GM19395 (cell line): ENCODE measurements around the gene OGA.

Experiments
- ATAC-seq: cut with Tn5 transposase; IDR thresholded peaks from one replicate; pipeline ENCODE4 v1.9.1; 2021; ENCODE audit warnings: mild to moderate bottlenecking, moderate library complexity; ENCODE audit not compliant: unreplicated experiment

OGA gene

DNA sequence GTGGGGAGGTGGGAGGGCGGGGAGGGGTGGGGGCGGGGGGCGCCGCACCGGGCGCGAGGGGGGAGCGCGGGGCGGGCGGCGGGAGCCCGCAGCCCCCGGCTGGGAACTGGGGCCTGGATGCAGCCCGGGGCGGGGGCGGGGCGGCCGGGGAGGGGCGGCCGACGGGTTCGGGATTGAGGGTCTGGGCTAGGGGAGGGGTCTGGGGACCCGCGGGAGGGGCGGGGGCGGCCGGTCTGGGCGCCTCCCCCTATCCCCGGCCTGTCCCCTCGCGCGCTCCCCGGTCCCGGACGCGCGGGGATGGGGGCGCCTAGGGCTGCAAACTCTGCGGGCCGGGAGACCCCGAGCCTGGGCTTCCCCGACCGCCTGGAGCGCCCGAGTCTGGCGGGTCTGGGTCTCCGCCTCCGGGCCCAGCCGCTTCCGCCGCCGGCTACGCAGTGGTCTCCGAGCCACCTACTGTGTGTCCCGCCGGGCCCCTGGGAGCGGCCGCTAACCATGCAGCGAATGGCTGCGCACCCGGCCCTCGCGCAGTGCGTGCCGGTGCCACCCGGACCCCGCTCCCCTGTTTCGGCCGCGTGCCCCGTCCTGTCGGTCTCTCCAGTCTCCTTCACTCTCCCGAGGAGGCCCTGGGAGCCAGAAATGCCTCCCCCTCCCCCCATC lies 42.0 kb downstream of the OGA start:
- no peak for ATAC-seq

DNA sequence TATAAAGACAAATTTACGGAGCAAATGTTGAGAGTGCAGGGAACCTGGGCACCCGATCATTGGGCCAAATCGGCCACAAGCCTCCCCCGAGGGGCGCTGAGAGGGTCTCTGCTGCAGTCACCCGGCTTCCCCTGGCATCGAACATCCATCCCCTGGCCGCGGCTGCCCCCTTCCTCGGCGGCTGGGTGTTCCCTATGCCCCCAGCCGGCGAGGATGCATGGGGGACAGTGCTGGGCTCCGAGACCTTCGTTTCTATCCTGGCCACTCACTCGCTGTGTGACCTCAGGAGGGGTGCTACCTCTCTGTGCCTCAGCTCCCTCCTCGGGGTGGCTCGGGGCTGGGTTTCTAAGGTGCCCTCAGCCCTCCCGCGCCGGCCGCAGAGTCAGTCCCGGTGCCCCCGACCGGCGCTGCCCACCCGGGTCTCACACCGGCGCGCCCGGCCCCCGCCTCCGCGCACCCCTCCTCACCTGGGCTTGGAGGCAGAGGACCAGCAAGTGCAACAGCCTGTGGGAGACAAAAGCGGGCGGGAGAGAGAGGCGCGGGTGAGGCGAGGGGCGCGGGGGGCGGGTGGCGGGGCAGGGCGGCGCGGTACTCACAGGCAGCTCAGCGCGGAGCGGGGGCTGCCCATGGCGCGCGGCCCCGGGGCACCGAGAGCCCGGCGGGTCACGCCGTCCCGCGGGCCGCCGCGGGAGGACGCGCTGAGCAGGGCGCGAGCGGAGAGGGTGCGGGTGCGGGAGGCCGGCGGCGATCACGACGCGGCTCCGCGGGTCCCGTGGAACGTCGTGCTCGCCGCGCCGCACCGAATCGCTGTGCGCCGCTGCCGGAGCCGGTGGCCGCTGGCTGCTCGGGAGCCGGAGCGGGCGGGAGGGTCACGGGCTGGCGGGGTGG lies 42.7 kb downstream of the OGA start, which contains the start of gene FGF8:
TSS of gene FGF8 (minus strand) at position 842 of the 888 bp plus-strand sequence. CDS start at position 628, 214 bp downstream.
- ATAC-seq = no peak

DNA sequence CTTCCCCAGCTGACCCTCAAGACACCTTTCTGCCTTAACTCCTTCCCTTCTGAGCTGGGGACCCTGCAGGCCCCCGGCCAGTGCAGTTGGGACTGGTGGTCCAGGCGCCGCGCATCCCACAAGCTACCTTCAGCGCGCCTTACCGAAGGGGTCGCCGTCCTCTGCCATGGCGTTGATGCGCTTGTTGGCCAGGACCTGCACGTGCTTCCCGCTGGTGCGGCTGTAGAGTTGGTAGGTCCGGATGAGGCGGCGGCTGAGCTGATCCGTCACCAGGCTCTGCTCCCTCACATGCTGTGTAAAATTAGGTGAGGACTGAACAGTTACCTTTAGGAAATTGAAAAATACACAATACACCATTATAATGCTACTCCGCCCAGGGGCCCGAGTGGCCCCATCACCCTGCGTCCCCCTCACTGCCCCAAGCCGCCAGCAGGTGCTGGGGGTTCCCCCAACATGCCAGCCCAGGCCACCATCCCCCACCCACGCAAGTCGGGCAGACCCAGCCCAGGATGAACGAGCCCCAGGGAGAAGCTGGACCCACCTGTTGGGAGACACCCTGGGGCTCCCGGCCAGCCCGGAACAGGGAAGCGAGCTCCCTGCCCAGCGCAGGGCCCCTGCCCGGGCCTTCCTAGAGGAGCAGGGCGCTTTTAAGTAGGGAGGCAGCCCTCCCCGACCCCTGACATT lies 43.5 kb downstream of the OGA start:
- ATAC-seq = no peak

DNA sequence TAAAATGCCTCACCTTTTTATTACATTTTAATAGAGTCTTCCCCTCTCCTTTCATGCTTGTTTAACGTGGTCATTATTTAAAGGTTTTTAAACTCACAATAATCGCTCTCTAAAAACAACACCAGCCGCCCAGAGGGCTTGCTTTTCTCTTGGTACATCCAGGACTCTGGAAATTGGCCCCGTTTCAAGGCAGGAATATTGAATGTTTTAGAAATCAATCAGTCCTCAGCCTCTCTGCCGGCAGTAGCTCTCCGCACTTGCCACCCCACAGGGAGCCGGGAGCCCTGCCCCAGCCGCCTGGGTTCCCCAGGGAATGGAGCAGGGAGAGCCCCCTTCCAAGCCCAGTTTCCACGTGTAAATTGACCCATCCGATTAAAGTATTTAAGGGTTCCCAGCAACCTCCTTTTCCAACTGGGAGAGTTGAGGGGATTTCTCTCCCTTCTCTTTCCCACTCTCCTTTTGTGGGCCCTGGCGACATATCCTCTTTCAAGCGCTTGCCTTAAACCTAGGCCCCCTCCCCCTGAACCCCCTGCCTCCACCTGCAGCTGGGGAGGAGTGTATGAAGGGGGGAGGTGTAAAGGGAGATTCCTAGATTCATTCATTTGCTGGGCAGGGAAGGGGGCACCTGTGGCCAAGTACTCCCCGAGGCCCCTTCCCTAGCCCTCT lies 44.2 kb downstream of the OGA start:
- no peak for ATAC-seq

DNA sequence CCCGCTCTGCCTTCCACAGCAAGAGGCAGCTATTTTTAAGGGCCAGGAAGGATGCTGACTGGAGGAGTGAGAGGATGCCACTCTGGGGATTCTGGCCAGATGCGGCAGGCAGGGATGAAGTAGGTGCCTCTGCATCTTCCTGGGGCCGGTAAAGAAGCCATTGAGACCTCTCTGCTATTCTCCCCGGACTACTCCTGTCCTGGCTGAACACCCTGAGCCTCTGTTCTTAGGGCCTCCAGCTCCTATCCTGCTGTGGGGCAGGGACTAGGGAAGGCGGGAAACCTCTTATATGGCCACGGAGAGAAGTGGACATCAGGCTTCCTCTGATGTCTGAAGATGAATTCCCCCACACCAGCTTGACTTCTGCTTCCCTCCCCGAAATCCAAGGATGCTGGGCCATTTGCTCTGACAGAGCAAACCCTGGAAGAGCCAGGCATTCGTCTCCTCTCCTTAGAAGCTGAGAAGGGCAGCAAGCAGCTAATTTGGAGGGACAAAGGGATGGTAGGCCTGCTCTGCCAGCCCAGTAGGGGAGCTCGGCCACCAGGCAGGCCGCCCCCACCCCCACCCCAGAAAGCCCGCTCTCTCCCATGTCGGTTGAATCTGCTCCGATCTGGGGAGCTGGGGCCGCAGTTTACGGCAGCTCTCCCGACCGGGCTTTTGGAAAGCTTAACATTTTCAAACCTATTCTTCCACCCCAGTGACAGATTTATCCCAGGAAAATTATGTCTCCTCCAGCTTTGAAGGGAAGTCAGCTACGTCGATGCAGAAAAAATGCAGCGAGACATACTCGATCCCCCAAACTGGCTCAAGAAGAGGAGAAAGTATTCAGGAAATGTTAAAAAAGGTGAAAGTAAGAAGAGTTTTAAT lies 45.1 kb downstream of the OGA start:
- ATAC-seq = no peak

DNA sequence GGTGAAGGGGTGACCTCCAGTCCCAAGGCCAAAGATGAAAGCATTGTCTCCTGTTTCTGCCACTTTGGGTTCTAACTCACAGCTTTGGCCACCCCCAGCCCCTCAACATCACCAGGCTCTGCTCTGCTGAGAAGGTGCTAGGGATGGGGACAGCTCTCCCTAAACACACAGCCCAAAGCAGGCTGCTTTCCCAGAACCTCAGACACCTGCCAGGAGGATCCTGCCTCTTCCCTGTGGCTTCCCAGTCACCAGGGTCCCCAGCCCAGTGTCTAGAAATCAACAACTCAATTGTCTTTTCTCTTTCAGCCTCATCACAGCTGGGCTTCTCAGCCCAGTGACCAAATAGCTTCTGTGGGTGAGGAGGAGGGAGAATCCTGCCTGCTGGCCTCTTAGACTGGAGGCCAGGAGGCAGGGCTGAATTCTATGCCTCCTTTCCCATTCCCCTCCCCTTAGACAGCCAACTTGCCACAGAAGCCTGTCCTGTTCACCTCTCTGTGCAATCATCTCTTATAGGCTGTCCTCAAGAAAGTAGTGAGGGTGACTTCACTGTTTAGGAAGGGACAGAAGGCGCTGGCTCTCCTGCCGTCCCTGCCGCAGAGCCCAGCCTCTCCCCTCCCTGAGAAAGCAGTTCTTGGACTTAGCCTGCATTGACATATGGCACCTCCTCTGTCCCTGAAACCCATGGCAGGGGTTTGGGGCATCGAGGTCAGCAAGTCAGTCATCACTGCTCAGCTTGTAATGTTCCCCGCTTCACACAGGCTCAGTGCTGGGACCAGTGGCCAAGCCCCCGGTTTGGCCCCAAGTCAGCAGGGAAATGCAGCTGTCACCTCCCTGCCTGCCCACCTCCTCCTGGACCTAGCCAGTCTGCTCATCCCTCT lies 46.0 kb downstream of the OGA start:
- no peak for ATAC-seq

DNA sequence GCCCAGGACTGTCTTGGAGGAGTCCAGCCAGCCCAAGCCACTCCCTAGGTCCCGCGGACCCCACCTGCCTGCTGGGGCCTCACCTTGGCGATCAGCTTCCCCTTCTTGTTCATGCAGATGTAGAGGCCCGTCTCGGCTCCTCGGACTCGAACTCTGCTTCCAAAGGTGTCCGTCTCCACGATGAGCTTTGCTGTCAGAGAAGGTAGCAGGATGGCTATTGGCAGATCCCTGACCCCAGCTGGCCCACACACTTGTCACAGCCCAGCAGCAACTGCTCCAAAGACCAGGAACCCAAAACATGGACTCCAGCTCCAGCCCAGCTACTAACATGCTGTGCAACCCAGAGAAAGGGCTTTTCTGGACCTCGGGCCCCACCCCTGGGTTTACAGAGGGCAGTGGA lies 46.9 kb downstream of the OGA start:
- no peak for ATAC-seq

DNA sequence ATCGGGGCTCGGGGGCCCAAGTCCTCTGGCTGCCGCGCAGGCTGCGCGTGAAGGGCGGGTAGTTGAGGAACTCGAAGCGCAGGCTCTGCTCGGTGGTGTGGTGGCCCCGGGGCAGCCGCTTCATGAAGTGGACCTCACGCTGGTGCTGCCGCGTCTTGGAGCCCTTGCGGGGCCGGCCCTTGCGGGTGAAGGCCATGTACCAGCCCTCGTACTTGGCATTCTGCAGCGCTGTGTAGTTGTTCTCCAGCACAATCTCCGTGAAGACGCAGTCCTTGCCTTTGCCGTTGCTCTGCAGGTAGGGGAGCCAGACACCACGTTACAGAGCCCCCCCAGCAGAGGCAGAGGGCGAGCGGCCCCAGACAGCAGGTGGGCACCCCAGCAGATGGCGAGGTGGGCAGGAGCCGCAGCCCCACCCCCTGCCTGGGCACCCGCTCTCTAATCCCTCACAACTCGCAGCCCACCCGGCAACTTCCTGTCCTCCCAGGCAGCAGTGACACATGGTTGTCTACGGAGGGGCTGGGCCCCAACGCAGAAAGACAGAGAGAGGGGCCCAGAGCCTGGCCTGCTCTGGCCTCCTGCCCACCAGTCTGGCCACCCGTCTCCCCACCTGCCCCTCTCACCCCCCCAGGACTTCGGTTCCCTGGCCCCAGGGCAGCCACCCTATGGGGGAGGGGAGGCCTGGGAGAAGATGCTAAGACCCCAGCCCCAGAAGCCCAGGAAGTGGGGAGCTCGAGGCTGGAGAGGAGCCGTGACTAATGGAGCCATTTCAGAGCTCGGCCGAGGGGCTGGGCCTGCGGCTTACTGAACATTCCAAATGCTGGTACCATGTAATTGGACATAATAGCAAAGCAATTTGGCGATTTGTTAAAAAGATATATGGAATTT lies 47.7 kb downstream of the OGA start:
- no peak for ATAC-seq

DNA sequence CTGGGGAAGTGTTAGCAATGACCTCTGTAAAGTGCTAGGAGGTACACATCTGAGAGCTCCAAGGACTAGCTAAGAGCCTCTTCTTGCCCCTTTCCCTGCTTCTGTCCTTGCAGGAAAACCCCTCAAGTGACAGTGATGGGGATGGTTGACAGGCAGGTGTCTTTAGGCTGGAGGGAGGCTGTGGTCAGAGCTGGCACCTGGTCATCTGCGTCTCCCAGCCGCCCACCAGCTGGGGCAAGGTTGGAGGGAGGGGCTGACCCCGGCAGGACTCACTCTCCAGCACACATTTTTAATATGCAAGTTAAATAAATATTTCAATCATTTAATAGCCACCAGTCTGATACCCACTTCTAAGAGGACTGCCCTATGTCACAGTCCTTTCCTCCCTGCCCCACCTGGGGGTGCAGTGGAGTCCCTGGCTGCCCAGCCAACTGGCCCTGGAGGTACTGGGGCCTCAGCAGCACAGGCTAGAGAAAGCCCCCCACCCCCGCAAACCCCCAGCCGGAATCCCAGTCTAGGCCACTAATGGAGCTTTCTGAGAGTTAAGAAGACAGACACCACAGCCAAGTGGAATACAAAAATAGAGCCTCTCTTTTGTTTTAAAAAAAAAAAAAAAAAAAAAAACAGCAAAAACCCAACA lies 48.6 kb downstream of the OGA start:
- no peak for ATAC-seq

DNA sequence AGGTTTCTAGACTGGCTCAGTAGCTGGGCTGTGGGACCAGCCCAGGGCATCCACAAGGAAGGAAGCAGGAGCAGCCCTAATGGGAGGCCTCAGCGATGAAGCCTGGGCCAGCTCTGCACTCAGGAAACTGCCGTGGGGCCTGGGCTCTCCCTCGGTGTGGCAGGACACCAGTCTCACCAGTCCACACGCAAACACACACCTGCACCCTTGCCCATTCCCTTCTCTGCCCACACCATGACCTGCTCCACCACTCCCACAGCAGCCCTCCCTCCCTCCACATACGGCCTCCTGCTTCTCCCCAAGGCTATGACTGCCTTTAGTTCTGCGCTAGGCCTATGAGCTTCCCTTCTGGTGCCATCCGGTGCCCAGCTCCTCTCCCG lies 49.5 kb downstream of the OGA start:
- ATAC-seq = no peak

DNA sequence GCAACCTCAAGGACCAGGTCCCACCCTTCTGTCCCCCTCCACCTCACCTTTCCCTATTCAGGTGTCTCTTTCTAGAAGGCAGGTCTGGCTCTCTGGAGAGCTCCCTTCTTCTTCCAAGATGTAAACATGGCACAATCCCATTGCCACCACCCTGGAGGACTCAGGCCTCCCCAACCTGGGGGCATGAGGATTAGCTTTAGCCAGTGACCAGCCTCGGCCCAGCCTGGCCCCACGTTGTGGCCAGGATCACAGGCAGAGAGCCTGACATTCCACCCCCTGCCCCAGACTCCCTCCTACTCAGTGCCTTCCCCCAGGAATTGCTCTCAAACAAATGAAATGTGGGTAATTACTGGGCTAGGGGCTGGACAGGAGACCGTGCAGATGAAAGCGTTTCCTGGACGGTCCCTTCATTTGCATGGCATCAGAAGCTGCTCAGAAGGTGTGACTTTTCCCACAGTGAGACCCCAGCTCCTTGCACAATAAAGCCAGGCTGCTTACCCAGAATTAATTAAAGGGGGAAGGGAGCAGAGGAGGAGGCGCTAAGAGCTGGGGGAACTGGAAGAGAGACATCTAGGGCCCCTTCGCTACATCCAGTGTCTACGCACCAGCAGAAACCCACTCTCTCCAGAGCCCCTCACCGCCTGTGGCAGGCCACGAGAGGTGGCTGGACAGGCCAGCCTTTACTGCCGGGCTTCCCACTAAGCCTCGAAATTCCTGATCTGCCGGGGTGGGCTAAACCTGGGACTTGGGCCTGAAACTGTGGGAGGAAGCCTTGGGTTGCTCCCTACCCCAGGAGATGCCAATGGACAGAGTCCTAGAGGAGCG lies 50.1 kb downstream of the OGA start:
- no peak for ATAC-seq

DNA sequence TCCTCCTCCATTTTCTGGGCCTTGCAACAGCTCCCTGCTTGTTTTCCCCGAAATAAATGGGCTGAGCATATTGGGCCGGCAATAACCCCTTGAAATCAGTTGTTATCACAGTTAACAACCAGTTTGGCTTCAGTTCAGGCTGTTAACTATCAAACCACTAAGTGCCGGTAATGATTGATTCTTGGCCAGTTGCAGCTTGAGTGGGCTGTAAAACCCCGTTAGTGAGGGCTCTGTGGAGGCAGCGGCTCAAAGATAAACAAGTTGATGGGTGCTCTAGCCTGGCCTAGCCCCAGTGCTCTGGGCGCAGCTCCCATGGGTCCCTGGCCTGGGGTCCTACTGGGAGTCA lies 50.7 kb downstream of the OGA start:
- no peak for ATAC-seq

DNA sequence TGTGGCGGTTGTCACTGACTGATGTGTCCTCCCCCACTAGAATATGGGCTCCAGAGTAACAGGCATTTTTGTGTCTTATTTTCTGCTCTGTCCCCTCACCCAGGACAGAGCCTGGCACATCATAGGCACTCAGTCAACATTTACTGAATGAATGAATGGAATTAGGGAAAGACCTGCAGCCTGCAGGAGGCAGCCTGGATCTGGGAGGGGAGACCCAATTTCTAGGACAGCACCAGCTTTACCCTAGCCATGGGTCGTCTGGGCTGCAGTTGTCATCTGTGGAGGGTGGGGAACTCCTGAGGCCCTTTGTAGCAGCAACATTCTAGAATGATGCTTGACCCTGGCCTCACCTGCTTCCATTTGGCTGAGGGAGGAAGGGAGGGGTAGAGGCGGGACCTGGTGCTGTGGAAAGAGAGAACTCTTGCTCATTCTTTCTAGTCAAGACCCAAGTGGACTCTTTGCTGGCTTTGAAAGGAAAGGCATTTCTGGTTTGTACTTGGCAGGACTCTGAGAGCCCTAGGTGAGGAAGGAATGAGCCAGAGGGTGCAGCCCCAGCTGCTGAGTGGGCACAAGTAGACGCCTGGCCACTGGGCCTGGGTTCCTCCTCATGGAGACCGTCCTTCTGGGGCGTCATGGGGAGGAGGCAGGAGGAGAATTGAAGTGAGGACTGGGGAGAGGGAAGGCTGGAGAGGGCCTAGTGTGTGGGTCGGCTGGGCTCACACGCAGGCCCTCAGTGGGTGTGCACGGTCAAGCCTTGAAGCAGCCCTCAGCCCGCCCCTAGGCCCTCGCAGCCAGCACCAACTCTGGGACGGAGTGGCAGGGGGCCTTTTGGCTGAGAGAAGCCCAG lies 51.3 kb downstream of the OGA start:
- no peak for ATAC-seq

DNA sequence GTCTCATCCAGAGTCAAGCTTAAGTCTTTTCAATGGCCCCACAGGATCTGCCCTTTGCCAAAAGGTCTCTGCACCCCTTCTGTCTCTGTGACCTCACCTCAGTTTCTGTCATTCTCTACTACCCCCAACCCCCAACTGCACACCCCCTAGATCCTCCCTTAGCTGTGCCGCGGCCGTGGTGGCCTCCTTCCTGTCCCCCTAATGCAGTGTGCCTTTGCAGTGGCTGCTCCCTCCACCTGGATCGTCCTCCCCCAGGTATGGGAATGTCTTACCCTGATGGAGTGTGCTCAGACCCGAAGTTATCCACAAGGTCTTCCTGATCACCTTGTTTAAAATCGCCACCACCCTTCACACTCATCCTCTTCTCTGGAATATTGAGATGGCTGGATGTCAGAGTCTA lies 51.9 kb downstream of the OGA start:
- no peak for ATAC-seq

DNA sequence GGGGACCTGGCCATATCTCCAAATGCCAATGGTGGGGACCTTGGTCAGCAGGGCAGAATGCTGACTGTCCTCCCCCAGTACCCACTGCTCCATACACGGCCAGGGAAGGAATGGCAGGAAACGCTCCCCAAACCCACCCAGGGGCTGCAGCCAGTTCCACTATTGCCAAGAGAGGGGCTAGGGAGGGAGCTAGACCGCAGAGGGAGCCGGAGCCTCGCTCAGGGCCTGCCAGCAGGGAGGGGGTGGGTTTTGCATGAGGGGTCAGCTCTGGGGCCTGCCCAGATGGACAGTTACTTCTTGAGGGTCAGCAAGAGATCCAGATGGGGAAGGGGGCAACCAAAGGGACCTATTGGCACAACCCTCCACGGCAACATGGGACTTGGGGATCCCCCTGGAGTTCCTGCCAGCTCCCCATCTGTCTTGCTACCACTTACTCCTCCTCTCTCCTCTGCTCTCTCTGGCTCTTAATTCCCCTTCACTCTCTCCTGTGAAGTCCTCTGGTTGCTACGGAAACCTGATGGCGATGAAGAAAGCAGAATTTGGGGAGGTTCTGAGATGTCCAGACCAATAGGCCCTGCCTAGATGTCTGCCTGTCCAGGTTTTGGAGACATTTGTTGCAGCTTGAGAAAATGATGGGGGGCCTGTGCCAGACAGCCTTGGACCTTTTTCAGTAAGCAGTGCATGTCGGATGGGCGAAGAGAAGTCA lies 55.0 kb downstream of the OGA start:
- no peak for ATAC-seq

DNA sequence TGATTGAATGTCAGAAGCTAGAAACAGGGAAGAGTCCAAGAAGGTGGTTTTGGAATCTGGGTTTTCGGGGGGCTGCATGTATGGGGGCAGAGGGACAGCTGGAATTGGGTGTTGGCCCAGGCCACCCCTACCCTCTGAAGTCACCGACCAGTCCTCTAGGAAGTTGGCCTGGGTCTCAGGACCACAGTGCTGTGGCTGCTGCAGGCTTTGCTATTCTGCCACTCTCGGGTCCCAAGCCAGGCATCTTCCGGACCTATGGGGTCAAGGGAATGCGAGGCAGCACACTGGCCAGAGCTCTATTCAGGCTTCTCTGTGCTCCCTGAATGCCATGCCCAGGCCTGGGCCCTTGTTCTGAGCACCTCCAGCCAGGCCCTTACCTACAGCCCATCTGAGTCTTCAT lies 55.5 kb downstream of the OGA start:
- no peak for ATAC-seq
